GM21576 (cell line): ENCODE measurements around the gene BAG1.

ENCODE experiments used
- ATAC-seq: cut with Tn5 transposase; IDR thresholded peaks from one replicate; pipeline ENCODE4 v1.9.1; 2021; ENCODE audit warnings: mild to moderate bottlenecking, moderate library complexity; ENCODE audit not compliant: unreplicated experiment

The BAG1 gene

GRCh38 chr9:33264473-33265177 lies at the start of gene BAG1, which contains the start of gene CHMP5:
TSS of gene BAG1 (minus strand) at chr9:33264708.
TSS of gene CHMP5 (plus strand) at chr9:33265049. CDS start at chr9:33265079, 30 bp downstream.
- peak; percentile 84 for ATAC-seq

DNA sequence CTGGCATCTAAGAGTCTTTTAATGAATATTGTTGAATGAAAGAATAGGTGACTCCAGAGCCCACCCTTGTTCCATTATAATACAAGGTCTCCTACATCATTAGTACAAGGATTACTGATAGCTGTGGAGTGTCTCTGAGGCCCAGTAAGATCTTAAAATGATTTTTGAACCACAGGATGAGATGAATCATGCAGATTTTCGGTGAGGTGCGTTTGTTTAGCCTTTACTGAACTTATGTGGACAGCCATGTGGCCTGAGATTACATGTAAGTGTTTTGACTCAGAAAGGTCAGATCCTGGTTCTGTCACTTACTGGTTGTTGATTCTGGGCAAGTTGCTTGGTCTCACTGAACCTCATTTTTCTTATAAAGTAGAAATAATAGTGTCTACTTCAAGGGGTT lies 47.4 kb upstream of the BAG1 start:
- no peak for ATAC-seq

- ATAC-seq, result no peak
Observed at GRCh38 chr9:33310748-33311147, 46.2 kb upstream of the BAG1 start.

- no peak for ATAC-seq
Observed at GRCh38 chr9:33309903-33310302, 45.4 kb upstream of the BAG1 start.

GRCh38 chr9:33307067-33307466 lies 42.6 kb upstream of the BAG1 start:
- ATAC-seq, result no peak

- no peak for ATAC-seq
Observed at GRCh38 chr9:33306037-33306436, 41.5 kb upstream of the BAG1 start.

GRCh38 chr9:33304362-33304761 lies 39.9 kb upstream of the BAG1 start:
- ATAC-seq, result no peak

DNA sequence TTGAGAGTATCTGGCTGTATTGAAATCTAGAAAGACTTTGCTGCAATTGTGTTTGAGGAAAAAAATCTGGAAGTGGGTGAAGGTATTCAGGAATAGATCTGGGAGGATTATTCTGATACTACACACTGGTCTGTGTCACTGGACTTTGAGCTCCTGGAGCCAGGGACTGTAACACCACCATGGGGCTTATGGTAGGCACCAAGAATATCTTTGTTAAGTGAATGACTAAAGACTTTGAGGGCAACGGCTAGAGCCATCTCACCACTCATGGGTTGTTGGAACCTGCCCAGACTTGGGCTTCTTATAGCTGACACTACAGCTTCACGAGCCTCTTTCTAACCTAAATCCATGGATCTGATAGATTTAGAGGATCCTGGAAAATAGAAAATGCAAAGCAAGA lies 36.0 kb upstream of the BAG1 start:
- no peak for ATAC-seq

GRCh38 chr9:33297432-33297831 lies 32.9 kb upstream of the BAG1 start:
- ATAC-seq, result peak; percentile 90

DNA sequence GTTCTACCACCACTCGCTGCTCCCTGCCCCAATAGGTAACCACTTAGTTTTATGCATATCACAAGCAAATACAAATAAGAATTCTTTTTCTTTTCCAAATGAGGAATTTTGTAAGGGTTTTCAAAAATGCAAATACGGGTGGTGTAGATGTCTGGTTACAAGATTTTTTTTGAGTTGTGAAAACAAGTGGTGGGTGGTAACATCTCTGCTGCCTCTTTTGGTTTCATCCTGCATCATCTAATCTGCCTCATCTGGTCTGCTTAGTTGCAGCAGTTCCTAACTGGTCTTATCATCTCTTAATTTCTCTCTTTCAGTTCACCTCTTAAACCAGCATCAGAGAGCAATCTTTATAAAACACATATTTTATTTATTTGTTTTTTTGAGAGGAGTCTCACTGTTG lies 31.1 kb upstream of the BAG1 start:
- ATAC-seq, result peak; percentile 55

DNA sequence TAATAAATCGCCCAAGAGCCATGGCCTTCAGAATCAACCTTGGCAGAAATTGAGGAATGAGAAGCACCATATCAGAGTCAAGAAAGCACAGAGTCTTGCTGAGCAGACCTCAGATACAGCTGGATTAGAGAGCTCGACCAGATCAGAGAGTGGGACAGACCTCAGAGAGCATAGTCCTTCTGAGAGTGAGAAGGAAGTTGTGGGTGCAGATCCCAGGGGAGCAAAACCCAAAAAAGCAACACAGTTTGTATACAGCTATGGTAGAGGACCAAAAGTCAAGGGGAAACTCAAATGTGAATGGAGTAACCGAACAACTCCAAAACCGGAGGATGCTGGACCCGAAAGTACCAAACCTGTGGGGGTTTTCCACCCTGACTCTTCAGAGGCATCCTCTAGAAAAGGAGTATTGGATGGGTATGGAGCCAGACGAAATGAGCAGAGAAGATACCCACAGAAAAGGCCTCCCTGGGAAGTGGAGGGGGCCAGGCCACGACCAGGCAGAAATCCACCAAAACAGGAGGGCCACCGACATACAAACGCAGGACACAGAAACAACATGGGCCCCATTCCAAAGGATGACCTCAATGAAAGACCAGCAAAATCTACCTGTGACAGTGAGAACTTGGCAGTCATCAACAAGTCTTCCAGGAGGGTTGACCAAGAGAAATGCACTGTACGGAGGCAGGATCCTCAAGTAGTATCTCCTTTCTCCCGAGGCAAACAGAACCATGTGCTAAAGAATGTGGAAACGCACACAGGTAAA lies 30.3 kb upstream of the BAG1 start:
- ATAC-seq, result no peak

- no peak for ATAC-seq
Observed at GRCh38 chr9:33293782-33294181, 29.3 kb upstream of the BAG1 start.

DNA sequence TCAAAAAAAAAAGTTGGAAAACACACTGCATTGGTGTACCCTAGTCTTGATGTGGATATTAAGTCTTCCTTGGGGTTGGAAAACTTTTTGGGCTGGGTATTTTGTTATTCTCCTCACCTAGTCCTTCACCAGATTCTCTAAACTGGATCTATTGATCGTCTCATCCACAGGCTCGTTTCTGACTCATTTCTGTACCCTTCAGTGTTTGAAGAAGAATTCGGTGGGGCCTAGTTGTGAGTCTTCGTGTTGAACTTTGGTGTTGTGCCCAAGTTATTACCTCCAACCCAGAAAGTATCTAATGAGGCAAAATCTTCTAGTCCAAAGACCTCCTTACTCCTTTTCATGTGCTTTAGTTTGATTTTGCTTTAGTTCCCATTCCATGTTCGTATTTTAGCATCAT lies 27.4 kb upstream of the BAG1 start:
- ATAC-seq, result no peak

DNA sequence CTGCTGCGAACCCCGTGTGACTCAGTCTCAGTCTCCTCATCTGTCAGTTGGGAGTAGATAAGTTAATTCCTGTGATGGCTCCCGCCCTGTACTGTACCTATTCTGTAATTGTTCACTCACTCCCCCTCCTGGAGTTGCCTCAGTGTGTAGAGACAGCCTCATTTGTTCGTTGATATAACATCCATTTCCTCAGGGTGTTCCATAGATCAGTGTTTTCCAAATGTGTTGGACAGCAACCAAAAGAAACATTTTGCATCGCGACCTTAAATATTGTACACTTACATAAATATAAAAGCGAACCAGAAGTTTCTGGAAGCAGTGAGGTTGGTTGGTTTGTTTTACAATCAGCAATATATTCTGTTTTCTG lies 26.5 kb upstream of the BAG1 start:
- ATAC-seq, result peak; percentile 0

GRCh38 chr9:33290247-33291030 lies 25.9 kb upstream of the BAG1 start, which contains the start of gene NFX1:
TSS of gene NFX1 (plus strand) at chr9:33290516. CDS start at chr9:33290573, 57 bp downstream.
- ATAC-seq, result peak; percentile 82

- ATAC-seq, result peak; percentile 20
Observed at GRCh38 chr9:33289936-33290246, 25.4 kb upstream of the BAG1 start.

- ATAC-seq, result no peak
Observed at GRCh38 chr9:33289496-33289895, 25.0 kb upstream of the BAG1 start.

- no peak for ATAC-seq
Observed at GRCh38 chr9:33288828-33289483, 24.4 kb upstream of the BAG1 start.

DNA sequence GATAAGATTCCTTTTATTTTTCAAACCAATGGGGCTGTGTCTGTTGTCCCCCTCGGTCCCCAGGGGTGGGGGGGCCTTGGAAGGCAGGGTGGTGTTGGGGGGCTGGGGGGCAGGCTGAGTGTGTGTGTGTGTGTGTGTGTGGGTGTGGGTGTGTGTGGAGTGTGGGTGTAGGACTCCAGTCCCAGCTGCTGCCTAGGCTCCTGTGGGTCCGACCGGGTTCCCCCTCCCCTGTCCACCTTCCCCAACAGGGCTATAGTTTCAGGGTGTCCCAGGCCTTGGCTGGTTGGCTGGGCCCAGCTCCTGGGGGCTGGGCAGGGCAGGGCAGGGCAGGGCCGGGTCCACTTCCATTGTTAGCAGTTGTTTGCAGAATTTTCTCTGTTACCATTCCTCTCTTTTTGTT lies 23.7 kb upstream of the BAG1 start:
- no peak for ATAC-seq

GRCh38 chr9:33287087-33287490 lies 22.6 kb upstream of the BAG1 start:
- ATAC-seq, result no peak

GRCh38 chr9:33285502-33285901 lies 21.0 kb upstream of the BAG1 start:
- no peak for ATAC-seq
